GM18502 (cell line): ENCODE results near the gene RALB.
"Not testable (repeated sequence)": the region's sequence is repeated elsewhere in the genome, so short reads cannot be mapped to it uniquely, and the experiment has no call there.

Experiments
- ATAC-seq: cut with Tn5 transposase; IDR thresholded peaks from one replicate; pipeline ENCODE4 v1.9.1; 2021; ENCODE audit warnings: mild to moderate bottlenecking; ENCODE audit not compliant: unreplicated experiment, poor library complexity

RALB gene

DNA sequence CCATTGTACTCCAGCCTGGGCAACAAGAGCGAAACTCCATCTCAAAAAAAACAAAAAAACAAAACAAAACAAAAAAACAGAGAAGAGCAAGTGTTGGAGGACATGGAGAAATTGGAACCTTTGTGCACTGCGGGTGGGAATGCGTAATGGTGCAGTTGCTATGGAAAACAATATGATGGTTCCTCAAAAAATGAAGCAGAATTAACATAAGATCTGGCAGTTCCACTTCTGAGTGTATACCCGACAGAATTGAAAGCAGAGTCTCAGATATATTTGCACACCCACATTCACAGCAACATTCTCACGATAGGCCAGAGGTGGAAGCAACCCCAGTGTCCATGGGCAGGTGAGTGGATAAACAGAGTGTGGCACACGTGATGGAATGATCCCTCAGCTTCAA is 11.0 kb upstream of the RALB start:
- ATAC-seq: no peak

DNA sequence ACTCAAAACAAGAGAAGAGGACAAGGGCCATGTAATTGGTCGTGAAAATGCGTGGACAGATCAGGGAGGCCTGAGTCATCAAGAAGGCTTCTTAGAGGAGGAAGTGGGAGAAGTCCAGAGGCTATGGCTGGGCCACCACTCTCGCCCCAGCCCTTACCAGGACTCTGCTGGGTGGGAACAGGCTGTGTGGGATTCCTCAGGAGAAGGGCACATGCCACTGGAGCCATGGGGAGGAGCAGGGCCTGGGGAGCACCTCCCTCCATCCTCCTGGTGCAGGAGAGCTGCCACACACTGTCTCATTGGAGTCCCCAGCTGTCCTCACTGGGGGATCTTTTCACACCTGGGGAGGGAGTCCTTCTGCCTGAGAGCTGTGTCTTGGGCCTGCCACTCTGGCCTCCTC is 9.4 kb upstream of the RALB start:
- ATAC-seq: no peak

DNA sequence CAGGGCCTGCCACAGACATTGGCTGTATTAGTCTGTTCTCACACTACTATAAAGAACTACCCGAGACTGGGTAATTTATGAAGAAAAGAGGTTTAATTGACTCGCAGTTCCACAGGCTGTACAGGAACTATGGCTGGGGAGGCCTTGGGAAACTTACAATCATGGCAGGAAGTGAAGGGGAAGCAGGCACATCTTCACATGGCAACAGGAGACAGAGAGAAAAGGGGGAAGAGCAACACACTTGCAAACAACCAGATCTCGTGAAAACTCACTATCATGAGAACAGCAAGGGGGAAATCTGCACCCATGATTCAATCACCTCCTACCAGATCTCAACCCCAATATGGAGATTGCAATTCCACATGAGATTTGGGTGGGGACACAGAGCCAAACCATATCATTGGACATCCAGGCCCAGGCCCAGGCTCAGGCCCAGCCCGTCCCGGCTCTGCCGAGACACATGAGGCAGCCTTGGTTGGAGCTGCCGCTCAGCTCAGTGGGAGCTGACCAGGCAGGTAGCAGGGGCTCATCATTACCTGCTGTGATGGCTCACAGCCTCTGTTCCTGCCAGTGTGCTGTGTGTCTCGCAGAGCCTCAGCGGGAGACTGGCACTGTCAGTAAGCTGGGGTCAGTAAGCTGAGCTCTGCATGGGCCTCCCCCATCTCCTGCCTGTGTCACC is 8.6 kb upstream of the RALB start:
- ATAC-seq: no peak

DNA sequence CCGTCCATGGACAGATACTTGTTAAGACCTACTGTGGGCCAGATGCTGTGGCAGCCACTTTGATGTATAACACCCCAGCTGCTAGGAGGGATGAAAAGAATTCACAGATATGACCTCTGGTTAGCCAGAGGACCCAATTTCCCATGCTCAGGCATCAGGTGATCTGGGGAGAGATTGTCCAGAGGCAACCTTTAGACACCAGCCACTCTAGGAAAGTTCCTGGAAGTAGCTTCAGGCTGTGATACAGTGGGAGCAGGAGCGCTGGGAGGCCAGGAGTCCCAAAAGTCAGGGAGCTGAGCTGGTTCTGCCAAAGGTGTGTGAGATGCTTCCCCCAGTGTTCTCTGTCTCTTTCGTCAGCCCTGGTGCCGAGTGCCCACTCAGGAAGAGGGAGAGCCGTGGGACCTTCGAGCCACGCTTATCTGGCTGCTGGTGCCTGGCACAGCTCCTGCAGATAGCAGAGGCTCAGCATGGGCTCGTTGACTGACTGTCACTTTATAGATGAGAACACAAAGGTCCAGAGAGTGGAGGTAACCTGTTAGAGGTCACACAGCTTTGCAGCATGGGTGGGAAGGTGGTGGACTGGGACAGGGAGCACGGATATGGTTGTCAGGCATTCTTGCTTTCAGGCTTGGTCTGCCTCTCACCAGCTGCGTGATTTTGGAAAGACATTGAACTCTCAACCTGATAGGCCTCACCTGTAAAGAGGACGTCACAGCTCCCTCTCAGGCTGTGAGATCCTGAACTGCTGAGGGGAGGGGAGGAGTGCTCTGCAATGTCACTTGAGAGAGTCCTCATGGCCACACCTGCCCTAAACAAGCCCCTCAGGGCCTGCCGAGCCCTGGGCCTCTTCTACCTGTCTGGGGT is 7.8 kb upstream of the RALB start:
- no peak for ATAC-seq

DNA sequence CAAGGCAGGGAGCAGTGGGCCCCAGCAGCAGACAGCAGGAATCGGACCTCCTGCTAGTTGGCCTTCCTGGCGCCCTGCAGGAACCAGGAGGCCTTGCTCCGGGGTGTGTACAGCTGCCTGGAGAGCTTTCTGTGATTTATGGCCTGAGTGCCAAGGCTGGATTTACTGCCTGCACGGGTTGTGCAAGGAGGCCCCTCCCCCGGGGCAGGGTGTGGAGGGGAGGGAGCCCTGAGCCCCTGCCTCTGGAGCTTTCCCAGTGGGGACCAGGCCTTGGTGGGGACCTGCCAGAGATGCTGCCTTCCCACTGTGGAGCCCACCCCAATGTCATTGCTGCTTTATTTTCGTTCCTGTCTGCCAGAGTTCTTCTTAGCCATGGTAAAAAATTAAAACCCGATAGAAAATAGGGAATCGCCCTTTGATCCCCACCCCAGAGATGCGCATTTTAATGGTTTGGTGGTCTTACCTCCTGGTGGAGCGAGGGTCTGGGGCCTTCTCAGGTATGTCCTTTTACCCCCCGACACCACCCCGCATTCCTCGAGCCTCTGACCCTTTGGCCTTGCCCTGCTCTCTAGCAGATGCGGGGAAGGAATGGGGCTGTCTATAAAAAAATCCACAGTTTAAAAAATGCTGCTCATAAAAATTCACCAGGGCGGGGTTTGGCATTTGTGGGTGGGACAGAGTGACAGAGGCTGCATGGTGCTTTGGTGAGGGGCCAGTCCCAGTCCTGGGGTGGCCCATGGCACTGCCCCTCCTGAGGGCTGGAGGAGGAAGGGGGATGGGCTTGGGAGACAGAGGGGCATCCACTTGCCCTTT is 6.9 kb upstream of the RALB start:
- ATAC-seq: no peak

DNA sequence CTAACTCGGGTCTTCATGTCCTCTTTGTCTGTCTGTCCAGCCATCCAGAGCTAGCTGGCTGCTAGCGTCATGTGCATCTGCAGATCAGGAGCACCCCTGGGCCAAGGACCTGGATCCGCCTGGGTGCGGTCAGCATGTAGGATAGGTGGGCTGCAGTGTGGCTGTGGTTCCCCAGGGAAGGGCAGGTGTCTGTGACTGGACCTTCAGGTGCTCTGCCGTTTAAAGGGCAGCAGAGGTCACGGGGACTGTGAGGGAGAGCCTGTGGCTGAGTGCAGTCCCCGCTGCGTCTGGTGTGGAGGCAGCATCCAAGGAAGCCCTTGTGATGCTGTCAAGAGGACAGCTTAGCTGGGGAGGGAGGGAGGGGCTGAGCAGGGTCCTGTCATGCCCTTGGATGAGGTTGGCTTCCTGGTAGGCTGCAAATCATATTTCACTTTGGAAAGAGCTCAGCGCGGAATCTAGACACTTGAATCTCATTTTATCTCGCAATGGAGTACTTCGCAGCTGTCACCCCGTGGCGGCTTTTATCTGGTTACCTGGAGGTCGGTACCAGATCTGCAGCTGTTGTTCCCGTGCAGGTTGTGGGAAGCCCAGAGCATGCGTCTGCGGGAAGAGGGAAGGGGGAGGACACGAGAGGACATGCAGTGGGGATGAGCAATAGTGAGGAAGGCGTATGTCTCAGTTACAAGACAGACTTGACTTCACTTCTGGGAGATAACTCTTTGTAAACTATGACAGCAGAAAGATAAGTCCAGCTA is 5.9 kb upstream of the RALB start:
- ATAC-seq: no peak

DNA sequence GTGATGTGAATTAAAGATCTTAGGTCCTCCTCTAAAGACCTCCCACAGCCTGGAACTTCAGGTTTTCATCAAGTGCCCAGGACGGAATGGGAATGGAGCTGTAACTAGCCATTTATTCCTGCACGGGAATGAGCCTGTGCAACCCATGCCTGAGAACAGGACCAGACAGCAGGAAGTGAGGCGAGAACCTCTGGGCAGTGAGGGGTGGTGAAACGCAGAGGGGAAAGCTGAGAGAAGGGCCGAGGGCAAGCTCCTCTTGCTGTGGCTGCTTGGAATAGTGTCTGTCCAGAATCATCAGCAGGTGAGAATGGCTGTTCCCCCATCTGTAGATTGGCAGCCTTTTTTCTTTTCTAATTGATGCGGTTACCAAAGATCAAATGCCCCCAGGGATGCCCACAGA is 4.8 kb upstream of the RALB start:
- no peak for ATAC-seq

DNA sequence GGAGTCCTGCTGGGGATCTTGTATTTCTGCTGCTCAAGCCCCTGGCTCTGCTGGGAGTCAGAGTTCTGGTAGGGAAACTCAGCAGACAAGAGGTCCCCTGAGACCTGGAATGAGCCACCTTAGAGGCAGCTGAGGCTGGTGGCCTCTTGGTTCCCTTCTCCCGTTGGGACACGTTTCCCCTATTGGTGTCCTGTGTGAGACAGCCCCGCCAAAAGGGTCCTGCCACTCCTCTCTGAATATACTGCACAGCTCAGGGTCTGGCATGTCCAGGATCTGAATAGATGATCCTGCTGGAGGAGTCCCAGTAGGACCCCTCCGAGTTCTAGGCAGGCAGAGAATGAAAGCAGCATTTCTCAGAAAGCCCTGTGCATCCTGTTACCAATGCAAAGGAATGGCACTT is 2.0 kb upstream of the RALB start:
- ATAC-seq: no peak

DNA sequence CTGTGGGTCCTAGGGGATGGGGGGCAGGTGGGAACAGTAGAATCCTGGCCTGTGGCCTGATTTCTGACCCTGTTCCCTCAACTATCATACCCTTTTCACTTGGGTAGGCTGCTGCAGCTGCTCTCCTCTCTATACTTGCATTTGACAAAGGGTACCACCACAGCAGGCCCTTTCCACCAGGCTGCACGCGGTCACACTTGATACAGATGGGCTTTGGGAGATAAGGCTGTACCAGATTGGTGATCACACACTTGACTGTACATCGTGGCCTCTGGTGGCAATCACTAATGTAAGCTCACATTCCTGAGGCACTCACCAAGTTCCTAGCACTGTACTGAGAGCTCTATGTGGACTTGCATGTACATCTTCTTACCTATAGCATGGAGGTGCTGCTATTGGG is 1.6 kb upstream of the RALB start:
- ATAC-seq: no peak

DNA sequence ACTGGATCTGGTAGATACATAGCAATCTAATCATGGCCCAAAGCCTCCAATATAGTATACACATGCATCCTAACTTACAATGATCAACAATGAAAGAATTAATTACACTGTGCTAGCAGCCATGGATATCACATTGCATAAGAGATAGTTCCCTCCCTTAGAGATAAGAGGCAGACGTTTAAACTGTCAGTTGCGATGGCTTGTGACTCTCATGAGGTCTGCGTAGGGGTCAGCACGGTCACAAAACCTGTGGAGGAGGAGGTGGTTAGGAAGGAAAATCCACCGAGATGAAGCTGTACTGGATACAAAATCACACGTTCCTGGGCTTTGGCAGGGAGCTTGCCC is 800 bp upstream of the RALB start:
- ATAC-seq: no peak

DNA sequence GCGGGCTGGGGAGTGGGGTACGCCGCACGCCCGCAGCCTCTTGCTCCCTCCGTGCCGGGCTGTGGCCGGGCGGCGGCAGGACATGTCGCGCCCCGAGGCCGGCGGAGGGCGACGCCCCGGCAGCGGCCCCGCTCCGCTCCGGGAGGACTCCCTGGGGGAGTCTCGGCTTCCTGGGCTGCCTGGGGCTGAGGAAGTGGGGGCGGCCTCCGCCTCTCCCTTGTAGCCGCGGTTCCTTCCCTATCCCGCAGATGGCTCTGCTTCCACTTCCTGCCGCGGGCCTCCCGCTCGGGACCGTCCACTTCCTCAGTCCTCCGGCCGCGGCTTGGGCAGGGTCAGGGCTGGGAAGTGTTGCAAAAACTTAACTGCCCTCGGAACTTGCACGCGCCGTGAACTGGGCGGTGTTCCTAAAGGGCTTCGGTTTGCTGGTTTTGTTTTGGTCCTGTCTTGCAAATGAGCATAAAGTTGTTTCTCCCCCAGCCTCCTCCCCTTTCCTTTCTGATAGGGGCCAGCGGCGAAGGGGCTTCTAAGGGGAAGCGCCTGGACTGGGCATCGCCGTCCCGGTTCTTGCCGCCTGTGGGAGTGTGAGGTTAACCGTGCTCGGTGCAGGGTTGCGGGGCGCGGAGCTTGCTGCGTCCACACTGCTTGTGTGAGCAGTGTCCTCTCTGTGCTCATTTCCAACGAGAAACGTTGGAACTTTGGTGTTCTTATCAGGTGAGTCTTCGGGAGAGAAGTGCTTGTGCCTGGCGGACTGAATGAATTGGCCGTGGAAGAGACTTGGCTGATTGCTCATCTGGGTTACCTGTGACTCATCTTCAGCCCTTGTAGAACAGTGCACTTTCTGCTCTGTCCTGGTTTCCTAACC is 600 bp downstream of the RALB start:
- ATAC-seq: peak; percentile 30

DNA sequence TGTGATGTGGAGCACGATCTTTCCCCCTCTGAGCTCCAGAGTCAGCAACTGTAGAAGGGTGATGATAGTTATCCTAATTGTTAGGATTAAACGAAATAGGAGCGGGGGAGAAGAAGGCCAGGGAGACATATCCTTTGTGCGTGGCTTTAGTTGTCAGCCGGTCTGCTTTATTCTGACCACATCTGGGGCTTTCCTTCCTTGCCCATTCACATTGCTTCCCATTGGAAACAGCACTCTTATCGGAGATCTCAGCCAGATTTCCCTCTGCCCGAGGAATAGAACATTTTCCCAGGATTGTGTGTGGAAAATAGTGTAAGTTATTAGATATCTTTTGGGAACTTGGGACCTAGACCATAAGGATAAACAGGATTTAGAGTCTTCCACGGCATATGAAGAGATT is 1.5 kb downstream of the RALB start:
- ATAC-seq: no peak

DNA sequence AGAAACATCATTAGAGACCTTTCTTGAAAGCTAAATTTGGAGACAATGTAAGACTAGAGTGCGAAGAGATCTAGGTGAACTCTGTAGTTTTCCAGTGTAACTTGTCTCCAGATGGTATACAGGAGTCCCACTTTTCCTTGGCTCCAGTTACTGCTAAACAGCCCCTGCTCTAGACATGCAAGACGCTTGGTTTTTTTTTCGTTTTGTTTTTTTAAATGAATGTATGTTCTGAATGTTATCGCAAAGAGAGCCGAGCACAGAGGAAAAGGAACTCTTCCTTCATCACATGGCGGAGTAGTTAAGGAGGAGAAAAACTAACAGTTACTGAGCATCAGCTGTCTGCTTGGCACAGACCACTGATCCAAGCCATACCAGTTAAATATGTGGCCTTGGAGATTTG is 2.4 kb downstream of the RALB start:
- ATAC-seq: no peak

DNA sequence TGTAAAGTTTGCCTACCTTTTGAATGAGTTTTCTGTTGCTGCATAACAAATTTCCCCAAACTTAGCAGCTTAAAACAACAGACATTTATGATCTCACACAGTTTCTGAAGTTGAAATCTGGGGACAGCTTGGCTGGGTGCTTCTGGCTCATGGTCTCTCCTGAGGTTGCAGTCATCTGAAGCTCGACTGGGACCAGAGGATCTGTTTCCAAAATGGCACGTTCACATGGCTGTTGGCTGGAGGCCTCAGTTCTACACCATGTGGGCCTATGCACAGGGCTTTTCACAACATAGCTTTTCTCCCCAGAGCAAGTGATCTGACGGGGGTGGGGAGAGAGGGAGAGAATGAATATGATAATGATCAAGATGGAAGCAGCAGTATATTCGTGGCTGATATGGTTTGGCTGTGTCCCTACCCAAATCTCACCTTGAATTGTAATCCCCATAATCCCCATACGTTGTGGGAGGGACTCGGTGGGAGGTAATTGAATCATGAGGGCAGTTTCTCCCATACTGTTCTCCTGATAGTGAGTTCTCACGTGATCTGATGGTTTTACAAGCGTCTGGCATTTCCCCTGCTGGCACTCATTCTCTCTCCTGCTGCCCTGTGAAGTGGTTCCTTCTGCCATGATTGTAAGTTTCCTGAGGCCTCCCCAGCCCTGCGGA is 3.5 kb downstream of the RALB start:
- no peak for ATAC-seq

DNA sequence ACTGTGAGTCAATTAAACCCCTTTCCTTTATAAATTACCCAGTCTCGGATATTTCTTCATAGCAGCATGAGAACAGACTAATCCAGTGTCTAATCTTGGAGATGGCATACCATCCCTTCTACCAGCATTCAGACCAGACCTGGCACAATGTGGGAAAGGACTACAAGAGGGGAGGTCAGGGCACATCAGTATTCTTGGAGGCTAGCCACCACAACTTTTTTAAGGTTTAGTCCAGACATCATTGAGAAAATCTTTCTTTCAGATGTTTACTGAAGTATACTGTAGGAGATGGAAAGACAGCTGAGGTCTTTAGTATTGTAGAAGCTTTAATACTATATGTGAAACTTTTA is 4.0 kb downstream of the RALB start:
- no peak for ATAC-seq

DNA sequence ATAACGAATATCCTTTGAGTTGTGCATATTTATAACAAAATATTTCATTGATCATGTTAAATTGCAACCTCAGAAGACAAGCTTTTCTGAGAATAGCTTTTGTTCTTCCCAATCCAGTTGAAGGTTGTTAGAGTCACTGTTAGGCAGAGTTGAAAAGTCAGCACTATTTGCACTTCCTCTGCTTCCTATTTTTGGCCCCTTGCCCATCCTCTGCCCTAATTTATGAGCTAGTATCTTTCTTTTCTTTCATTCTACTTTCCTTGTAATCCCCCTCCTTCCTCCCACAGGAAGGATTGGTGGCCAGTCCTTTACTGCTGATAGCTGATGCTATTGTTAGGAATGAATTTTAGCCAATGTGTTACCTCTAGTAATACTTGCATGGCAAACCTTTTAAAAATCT is 4.9 kb downstream of the RALB start:
- ATAC-seq: no peak

DNA sequence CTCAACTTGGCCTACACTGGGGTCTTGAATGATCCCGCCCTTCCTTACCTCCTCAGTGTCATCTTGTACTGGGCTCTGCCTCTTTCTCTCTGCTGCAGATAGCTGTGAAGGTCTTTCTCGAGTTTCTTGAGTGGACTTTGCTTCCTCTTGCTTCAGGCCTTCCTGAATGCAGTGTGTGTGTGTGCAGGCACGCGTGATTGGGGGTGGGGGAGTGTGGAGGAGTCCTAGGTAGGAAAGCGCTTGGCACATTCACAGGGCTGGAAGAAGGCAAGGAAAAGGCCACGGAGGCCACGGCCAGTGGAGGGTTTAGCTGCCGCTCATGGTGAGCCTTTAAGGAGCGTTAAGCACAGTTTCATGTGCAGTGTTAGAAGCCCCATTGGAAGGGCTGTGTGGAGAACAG is 5.5 kb downstream of the RALB start:
- ATAC-seq: no peak

DNA sequence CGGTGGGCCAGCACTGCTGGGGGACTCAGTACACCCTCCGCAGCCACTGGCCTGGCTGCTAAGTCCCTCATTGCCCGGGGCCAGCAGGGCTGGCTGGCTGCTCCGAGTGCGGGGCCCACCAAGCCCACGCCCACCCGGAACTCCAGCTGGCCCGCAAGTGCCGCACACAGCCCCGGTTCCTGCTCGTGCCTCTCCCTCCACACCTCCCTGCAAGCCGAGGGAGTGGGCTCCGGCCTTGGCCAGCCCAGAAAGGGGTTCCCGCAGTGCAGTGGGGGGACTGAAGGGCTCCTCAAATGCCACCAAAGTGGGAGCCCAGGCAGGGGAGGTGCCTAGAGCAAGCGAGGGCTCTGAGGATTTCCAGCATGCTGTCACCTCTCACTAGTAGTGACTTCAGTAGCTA is 7.3 kb downstream of the RALB start:
- ATAC-seq: not testable (repeated sequence)

DNA sequence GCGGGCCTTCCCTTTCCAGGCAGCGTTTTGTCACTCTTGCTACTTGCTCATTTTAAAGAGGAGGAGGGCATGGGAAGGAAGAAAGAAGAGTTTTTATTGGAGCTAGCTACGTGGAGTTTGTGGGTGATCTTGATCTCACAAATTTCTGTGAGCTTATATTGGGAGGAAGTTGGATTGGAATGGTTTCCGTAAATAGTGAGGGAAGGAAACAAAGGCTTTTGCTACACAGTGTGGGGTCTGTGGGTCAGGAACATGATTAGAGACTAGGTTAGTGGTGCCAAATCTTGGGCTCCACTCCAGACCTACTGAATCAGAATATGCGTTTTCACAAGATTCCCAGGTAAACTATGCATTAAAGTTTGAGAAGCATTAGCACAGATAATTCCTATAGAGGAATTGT is 8.1 kb downstream of the RALB start:
- ATAC-seq: no peak
